ENCODE data around the gene PRR19. TPM values are rescaled to one million over a fixed set of nuclear protein-coding genes. Genes with fewer than 3 reads are reported as not detected.
"Not testable (repeated sequence)": the region's sequence is repeated elsewhere in the genome, so short reads cannot be mapped to it uniquely, and the experiment has no call there.

The PRR19 gene
- total and polyA plus RNA-seq, 2 donors: 1.0 TPM; not detected in 1

- H3K27ac ChIP-seq (ENCODE audit: low read depth): no peak overlapping the region
- no peaks in the 10 kb centered on the region for H3K4me1 ChIP-seq (ENCODE audit: insufficient read depth)
- no peak for DNase-seq (ENCODE audit: extremely low spot score)
- 93% methylated on average over 19 of the region's 19 CpGs for WGBS
- H3K4me3 ChIP-seq (ENCODE audit: low read depth, low read length): no peak overlapping the region
- no peaks in the 10 kb centered on the region for H3K36me3 ChIP-seq (ENCODE audit: insufficient read depth)
Observed at GRCh38 chr19:42335971-42336370, 34.0 kb downstream of the PRR19 start.

DNA sequence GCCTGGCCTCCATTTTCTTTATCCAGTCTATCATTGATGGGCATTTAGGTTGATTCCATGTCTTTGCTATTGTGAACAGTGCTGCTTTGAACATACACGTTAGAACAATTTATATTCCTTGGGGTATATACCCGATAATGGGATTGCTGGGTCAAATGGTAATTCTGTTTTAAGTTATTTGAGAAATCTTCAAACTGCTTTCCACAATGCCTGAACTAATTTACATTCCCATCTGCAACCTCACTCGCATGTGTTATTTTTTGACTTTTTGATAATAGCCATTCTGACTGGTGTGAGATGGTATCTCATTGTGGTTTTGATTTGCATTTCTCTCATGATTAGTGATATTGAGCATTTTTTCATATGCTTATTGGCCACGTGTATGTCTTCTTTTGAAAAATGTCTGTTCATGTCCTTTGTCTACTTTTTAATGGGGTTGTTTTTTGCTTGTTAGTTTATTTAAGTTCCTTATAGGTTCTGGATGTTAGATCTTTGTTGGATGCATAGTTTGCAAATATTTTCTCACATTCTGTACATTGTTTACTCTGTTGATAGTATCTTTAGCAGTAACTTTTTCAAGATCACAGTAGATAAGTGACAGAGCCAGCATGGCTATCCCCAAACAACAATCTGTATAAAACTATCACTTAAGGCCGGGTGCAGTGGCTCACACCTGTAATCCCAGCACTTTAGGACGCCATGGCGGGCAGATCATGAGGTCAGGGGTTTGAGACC, 37.4 kb downstream of the PRR19 start:
- H3K4me1 ChIP-seq (ENCODE audit: insufficient read depth); H3K4me3 ChIP-seq (ENCODE audit: low read depth, low read length); DNase-seq (ENCODE audit: extremely low spot score); H3K36me3 ChIP-seq (ENCODE audit: insufficient read depth); H3K27ac ChIP-seq (ENCODE audit: low read depth): not testable (repeated sequence)
- 85% methylated on average over 7 of the region's 7 CpGs for WGBS

DNA sequence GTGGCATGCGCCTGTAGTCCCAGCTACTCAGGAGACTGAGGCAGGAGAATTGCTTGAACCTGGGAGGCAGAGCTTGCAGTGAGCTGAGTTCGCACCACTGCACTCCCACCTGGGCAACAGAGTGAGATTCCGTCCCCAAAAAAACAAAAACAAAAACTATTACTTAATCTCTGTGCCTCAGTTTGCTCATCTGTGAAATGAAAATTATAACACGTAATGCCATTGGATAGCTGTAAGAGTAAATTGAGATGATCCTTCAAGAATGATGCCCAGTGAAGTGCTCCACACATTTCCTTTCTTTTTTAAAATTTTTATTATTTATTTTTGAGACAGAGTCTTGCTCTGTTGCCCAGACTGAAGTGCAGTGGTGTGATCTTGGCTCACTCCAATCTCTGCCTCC, 38.0 kb downstream of the PRR19 start:
- H3K4me3 ChIP-seq (ENCODE audit: low read depth, low read length); H3K4me1 ChIP-seq (ENCODE audit: insufficient read depth); DNase-seq (ENCODE audit: extremely low spot score); H3K27ac ChIP-seq (ENCODE audit: low read depth); H3K36me3 ChIP-seq (ENCODE audit: insufficient read depth): not testable (repeated sequence)
- 97% methylated on average over 4 of the region's 4 CpGs for WGBS

- WGBS: 85% methylated on average over 17 of the region's 17 CpGs
- H3K4me3 ChIP-seq (ENCODE audit: low read depth, low read length): no peak overlapping the region
- no peak overlapping the region for H3K27ac ChIP-seq (ENCODE audit: low read depth)
- DNase-seq (ENCODE audit: extremely low spot score): no peak
- H3K4me1 ChIP-seq (ENCODE audit: insufficient read depth): no peaks in the 10 kb centered on the region
- peaks cover 2% of the 10 kb centered on the region for H3K36me3 ChIP-seq (ENCODE audit: insufficient read depth)
Observed at GRCh38 chr19:42343344-42344110, 41.6 kb downstream of the PRR19 start.

- H3K4me3 ChIP-seq (ENCODE audit: low read depth, low read length): no peak overlapping the region
- peaks cover 2% of the 10 kb centered on the region for H3K36me3 ChIP-seq (ENCODE audit: insufficient read depth)
- no peaks in the 10 kb centered on the region for H3K4me1 ChIP-seq (ENCODE audit: insufficient read depth)
- no peak for DNase-seq (ENCODE audit: extremely low spot score)
- no peak overlapping the region for H3K27ac ChIP-seq (ENCODE audit: low read depth)
- WGBS: 88% methylated on average over 18 of the region's 18 CpGs
Observed at GRCh38 chr19:42344336-42344893, 42.5 kb downstream of the PRR19 start.

DNA sequence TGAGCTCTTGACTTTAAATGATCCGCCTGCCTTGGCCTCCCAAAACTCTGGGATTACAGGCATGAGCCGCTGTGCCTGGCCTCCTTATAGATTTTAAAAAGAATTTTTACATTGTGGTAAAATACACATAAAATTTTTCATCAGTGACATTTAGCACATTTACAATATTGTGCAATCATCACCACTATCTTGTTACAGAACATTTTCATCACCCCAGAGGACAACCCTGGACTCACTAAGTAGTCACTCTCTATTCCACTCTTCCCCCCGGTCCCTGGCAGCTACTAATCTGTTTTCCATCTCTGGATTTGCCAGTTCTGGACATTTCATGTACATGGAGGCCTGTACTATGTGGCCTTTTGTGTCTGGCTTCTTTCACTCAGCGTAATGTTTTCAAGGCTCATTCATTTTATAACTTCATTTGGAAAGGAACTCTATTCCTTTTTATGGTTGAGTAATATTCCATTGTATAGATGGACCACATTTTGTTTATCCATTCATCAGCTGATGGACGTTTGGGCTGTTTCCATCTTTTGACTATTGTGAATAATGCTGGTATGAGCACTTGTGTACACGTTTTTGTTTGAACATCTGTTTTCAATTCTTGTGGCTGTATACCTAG, 43.4 kb downstream of the PRR19 start:
- no peak for DNase-seq (ENCODE audit: extremely low spot score)
- Histone ChIP-seq H3K4me3 (ENCODE audit: low read depth, low read length) (no peak overlapping the region), H3K36me3 (ENCODE audit: insufficient read depth) (peaks cover 2% of the 10 kb centered on the region), H3K4me1 (ENCODE audit: insufficient read depth) (no peaks in the 10 kb centered on the region), H3K27ac (ENCODE audit: low read depth) (no peak overlapping the region)
- WGBS: 88% methylated on average over 6 of the region's 6 CpGs

DNA sequence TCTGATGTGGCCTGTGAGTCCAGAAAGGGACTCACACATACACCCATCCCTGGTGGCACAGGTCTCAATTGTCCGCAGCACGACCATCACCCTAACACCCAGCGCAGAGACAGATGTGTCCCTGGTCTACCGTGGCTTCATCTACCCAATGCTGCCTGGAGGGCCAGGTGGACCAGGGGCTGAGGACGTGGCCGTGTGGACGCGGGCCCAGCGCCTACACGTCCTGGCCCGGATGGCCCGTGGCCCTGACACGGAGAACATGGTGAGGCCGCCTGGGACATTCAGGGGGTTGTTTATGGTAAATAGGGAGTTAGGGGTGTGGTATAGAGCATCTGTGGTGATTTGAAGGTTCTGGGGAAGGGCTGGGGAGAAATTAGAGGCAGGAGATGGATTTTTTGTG, 46.3 kb downstream of the PRR19 start:
- H3K36me3 ChIP-seq (ENCODE audit: insufficient read depth): peaks cover 3% of the 10 kb centered on the region
- H3K4me1 ChIP-seq (ENCODE audit: insufficient read depth): no peaks in the 10 kb centered on the region
- H3K4me3 ChIP-seq (ENCODE audit: low read depth, low read length): no peak overlapping the region
- 98% methylated on average over 14 of the region's 14 CpGs for WGBS
- DNase-seq (ENCODE audit: extremely low spot score): no peak
- no peak overlapping the region for H3K27ac ChIP-seq (ENCODE audit: low read depth)

DNA sequence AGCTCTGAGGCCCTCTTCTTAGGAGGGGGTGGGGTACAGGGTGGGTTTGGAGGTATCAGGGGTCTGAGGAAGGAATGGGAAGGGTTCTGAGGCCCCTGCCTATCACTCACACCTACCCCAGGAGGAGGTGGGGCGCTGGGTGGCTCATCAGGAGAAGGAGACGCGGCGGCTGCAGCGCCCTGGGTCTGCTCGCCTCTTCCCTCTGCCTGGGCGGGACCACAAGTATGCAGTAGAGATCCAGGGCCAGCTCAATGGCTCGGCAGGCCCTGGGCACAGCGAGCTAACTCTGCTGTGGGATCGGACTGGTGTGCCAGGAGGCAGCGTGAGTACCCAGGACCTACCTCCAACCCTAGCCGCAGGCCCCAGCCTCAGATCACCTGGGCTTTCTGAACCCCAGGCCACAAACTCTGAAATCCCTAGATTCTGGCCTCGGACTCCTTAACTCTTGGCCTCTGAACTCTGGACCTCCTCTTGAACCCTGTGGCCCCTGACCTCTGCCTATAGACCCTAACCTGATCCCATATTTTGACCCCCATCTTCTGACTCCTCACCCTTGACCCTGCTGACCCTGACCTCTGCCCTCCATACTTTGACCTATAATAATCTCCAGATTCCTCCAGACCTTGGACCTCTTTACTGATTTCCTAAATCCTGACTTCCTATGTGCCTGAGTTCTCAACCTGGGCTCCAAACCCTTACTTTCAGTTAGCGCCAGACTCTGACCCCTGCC, 47.6 kb downstream of the PRR19 start:
- no peaks in the 10 kb centered on the region for H3K4me1 ChIP-seq (ENCODE audit: insufficient read depth)
- H3K27ac ChIP-seq (ENCODE audit: low read depth): no peak overlapping the region
- H3K36me3 ChIP-seq (ENCODE audit: insufficient read depth): peaks cover 3% of the 10 kb centered on the region
- no peak overlapping the region for H3K4me3 ChIP-seq (ENCODE audit: low read depth, low read length)
- 93% methylated on average over 14 of the region's 14 CpGs for WGBS
- no peak for DNase-seq (ENCODE audit: extremely low spot score)

GRCh38 chr19:42350417-42350816, 48.5 kb downstream of the PRR19 start:
- H3K36me3 ChIP-seq (ENCODE audit: insufficient read depth): peaks cover 1% of the 10 kb centered on the region
- no peak overlapping the region for H3K27ac ChIP-seq (ENCODE audit: low read depth)
- no peak overlapping the region for H3K4me3 ChIP-seq (ENCODE audit: low read depth, low read length)
- no peak for DNase-seq (ENCODE audit: extremely low spot score)
- H3K4me1 ChIP-seq (ENCODE audit: insufficient read depth): no peaks in the 10 kb centered on the region
- WGBS: 91% methylated on average over 3 of the region's 3 CpGs

DNA sequence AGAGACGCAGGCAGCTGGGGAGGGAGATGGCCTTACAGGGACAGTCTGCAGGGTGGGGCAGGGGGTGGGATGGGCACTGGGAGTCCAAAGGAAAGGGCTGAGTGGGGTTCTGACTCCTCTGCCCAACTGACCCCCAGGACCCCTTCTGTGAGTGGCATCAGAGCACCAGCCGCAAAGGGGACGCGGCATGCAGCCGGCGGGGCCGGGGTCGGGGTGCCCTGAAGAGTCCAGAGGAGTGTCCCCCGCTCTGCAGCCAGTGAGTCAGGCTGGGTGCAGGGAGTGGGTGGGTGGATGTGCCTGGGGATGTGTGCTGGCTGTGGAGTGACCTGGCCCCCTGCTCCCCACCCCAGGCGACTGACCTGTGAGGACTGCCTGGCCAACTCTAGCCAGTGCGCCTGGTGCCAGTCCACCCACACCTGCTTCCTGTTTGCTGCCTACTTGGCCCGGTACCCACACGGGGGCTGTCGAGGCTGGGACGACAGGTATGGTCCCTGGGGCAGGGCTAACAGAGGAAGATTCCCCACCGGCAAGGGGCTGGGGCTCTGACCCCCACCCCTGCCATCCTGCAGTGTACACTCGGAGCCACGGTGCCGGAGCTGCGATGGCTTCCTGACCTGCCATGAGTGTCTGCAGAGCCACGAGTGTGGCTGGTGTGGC, 49.3 kb downstream of the PRR19 start:
- H3K4me1 ChIP-seq (ENCODE audit: insufficient read depth): no peaks in the 10 kb centered on the region
- H3K36me3 ChIP-seq (ENCODE audit: insufficient read depth): peaks cover 1% of the 10 kb centered on the region
- WGBS: 90% methylated on average over 21 of the region's 21 CpGs
- no peak overlapping the region for H3K4me3 ChIP-seq (ENCODE audit: low read depth, low read length)
- DNase-seq (ENCODE audit: extremely low spot score): no peak
- H3K27ac ChIP-seq (ENCODE audit: low read depth): no peak overlapping the region

- H3K36me3 ChIP-seq (ENCODE audit: insufficient read depth): peaks cover 1% of the 10 kb centered on the region
- H3K4me1 ChIP-seq (ENCODE audit: insufficient read depth): no peaks in the 10 kb centered on the region
- DNase-seq (ENCODE audit: extremely low spot score): no peak
- H3K4me3 ChIP-seq (ENCODE audit: low read depth, low read length): no peak overlapping the region
- H3K27ac ChIP-seq (ENCODE audit: low read depth): no peak overlapping the region
- 89% methylated on average over 31 of the region's 31 CpGs for WGBS
Observed at GRCh38 chr19:42352301-42353259, 50.6 kb downstream of the PRR19 start.

GRCh38 chr19:42353341-42354015, 51.5 kb downstream of the PRR19 start:
- DNase-seq (ENCODE audit: extremely low spot score): no peak
- H3K36me3 ChIP-seq (ENCODE audit: insufficient read depth): peaks cover 1% of the 10 kb centered on the region
- H3K4me1 ChIP-seq (ENCODE audit: insufficient read depth): no peaks in the 10 kb centered on the region
- H3K27ac ChIP-seq (ENCODE audit: low read depth): no peak overlapping the region
- no peak overlapping the region for H3K4me3 ChIP-seq (ENCODE audit: low read depth, low read length)
- WGBS: 95% methylated on average over 29 of the region's 29 CpGs

Data from urinary bladder (tissue), 4 donors.